Measurements from ENCODE around the gene ZFR2.

GRCh38 chr19:3775374-3775711 is 93.5 kb downstream of the ZFR2 start:
- TF ChIP-seq CTCF (IDR thresholded peaks at IDR 0.05) (no peak), POLR2A (IDR thresholded peaks at IDR 0.05) (no peak), EP300 (IDR thresholded peaks at IDR 0.05) (no peak)
